Tibial nerve (tissue), 4 donors: ENCODE results near the gene GNAL. TPM values are rescaled to one million over a fixed set of nuclear protein-coding genes. Genes with fewer than 3 reads are reported as not detected.

Experiments used
- DNase-seq, 2 donors: peaks; one replicate each; pipeline ENCODE4 v3.0.0-alpha.2; 2019; ENCODE audit warnings: low spot score in 2 of 2
- H3K27ac ChIP-seq, 4 donors: fragments of 200-600 bp; sonication (generic) in 3 of 4; one replicate each; pipeline ENCODE4 v1.5.1; 2017 to 2019; ENCODE audit warnings: mild to moderate bottlenecking in 1 of 4
- H3K27me3 ChIP-seq, 2 donors: fragments of 200-600 bp; sonication (generic) in 1 of 2; one replicate each; pipeline versions ENCODE4 v1.5.1 to v1.6.0; 2017 to 2019
- H3K36me3 ChIP-seq, 3 donors: fragments of 200-600 bp; sonication (generic); one replicate each; pipeline ENCODE4 v1.5.1; 2018 to 2019
- H3K4me1 ChIP-seq, 4 donors: fragments of 200-600 bp; sonication (generic) in 3 of 4; one replicate each; pipeline ENCODE4 v1.5.1; 2017 to 2019
- H3K4me3 ChIP-seq, 4 donors: fragments of 200-600 bp; sonication (generic) in 3 of 4; one replicate each; pipeline ENCODE4 v1.5.1; 2017 to 2019; ENCODE audit warnings: mild to moderate bottlenecking in 1 of 4, moderate library complexity in 1 of 4
- H3K9me3 ChIP-seq, 4 donors: fragments of 200-600 bp; sonication (generic) in 3 of 4; one replicate each; pipeline ENCODE4 v1.5.1; 2017 to 2019
- CTCF ChIP-seq, 5 experiments: fragments of 200-600 bp in 3 of 5; fragments of 450-650 bp in 2 of 5; sonication (generic) in 3 of 5; IDR thresholded peaks; one replicate each; pipeline ENCODE4 v1.5.1; 2016 to 2019; ENCODE audit warnings: antibody characterized with exemption in 5 of 5, mild to moderate bottlenecking in 3 of 5, moderate library complexity in 2 of 5
- EP300 ChIP-seq, 2 donors: sonication (generic); formaldehyde crosslinking; IDR thresholded peaks; one replicate each; pipeline ENCODE4 v1.6.1; 2017; ENCODE audit warnings: antibody characterized with exemption in 2 of 2, mild to moderate bottlenecking in 1 of 2
- POLR2A ChIP-seq, 2 donors: fragments of 450-650 bp; IDR thresholded peaks; one replicate each; pipeline ENCODE4 v1.6.1; 2017; ENCODE audit warnings: antibody characterized with exemption in 2 of 2, mild to moderate bottlenecking in 2 of 2, moderate library complexity in 2 of 2
- WGBS, 2 donors: methylation state at CpG; one replicate each; pipeline ENCODE4 v1.1.5; 2018; 5-methylcytosine and 5-hydroxymethylcytosine counted together
- total RNA-seq, 4 donors: library from RNA; depleted of rRNA; stranded (reverse); fragments of >200 nt; gene quantifications; one replicate each; pipeline ENCODE4 v1.1.0, GENCODE V29; 2016

Gene GNAL
- total RNA-seq, 4 donors from 2014 or later: 11.3 to 17.3 (median 14.4) TPM

GRCh38 chr18:11861583-11862288, 172.7 kb downstream of the GNAL start:
- Histone ChIP-seq H3K27me3 (no peaks in the 10 kb centered on the region), H3K4me1 (peaks cover 0 to 9% (median 0%) of the 10 kb centered on the region in 4 donors), H3K36me3 (peaks cover 0 to 5% (median 0%) of the 10 kb centered on the region in 3 donors), H3K4me3 (no peak overlapping the region), H3K27ac (no peak overlapping the region), H3K9me3 (no peaks in the 10 kb centered on the region)
- TF ChIP-seq EP300 (IDR thresholded peaks at IDR 0.05) (no peak), CTCF (IDR thresholded peaks at IDR 0.05) (no peak), POLR2A (IDR thresholded peaks at IDR 0.05) (no peak)
- 82 to 83% methylated on average over 20 of the region's 20 CpGs for WGBS, 2 donors
- no peak for DNase-seq

GRCh38 chr18:11862468-11863137, 173.5 kb downstream of the GNAL start:
- H3K4me3 ChIP-seq: no peak overlapping the region
- no peaks in the 10 kb centered on the region for H3K27me3 ChIP-seq
- no peak overlapping the region for H3K27ac ChIP-seq
- H3K9me3 ChIP-seq: no peaks in the 10 kb centered on the region
- 84 to 87% methylated on average over 6 of the region's 6 CpGs for WGBS, 2 donors
- H3K4me1 ChIP-seq: peaks cover 0 to 8% (median 0%) of the 10 kb centered on the region in 4 donors
- TF ChIP-seq EP300 (IDR thresholded peaks at IDR 0.05): no peak
- peaks cover 0 to 5% (median 0%) of the 10 kb centered on the region in 3 donors for H3K36me3 ChIP-seq
- DNase-seq: no peak

- H3K27me3 ChIP-seq: no peaks in the 10 kb centered on the region
- H3K4me3 ChIP-seq: no peak overlapping the region
- TF ChIP-seq CTCF (IDR thresholded peaks at IDR 0.05) (no peak), EP300 (IDR thresholded peaks at IDR 0.05) (no peak), POLR2A (IDR thresholded peaks at IDR 0.05) (no peak)
- H3K27ac ChIP-seq: no peak overlapping the region
- WGBS, 2 donors: 71 to 79% methylated on average over 2 of the region's 2 CpGs
- H3K4me1 ChIP-seq: peaks cover 0 to 4% (median 0%) of the 10 kb centered on the region in 4 donors
- H3K36me3 ChIP-seq: peaks cover 0 to 15% (median 0%) of the 10 kb centered on the region in 3 donors
- no peaks in the 10 kb centered on the region for H3K9me3 ChIP-seq
- no peak for DNase-seq
Observed at GRCh38 chr18:11864471-11864870, 175.4 kb downstream of the GNAL start.

GRCh38 chr18:11865071-11865470, 176.0 kb downstream of the GNAL start:
- 92 to 95% methylated on average over 12 of the region's 12 CpGs for WGBS, 2 donors
- Histone ChIP-seq H3K27ac (no peak overlapping the region), H3K9me3 (no peaks in the 10 kb centered on the region), H3K4me1 (peaks cover 0 to 2% (median 0%) of the 10 kb centered on the region in 4 donors), H3K36me3 (peaks cover 0 to 17% (median 0%) of the 10 kb centered on the region in 3 donors), H3K4me3 (no peak overlapping the region), H3K27me3 (no peaks in the 10 kb centered on the region)
- TF ChIP-seq CTCF (IDR thresholded peaks at IDR 0.05): no peak
- DNase-seq: no peak

GRCh38 chr18:11866329-11866728, 177.3 kb downstream of the GNAL start:
- H3K4me1 ChIP-seq: no peaks in the 10 kb centered on the region
- H3K27me3 ChIP-seq: no peaks in the 10 kb centered on the region
- no peak for DNase-seq
- WGBS, 2 donors: 73 to 86% methylated on average over 10 of the region's 10 CpGs
- no peak overlapping the region for H3K27ac ChIP-seq
- H3K36me3 ChIP-seq: peaks cover 0 to 17% (median 0%) of the 10 kb centered on the region in 3 donors
- no peak overlapping the region for H3K4me3 ChIP-seq
- no peaks in the 10 kb centered on the region for H3K9me3 ChIP-seq
- TF ChIP-seq POLR2A (IDR thresholded peaks at IDR 0.05) (no peak), EP300 (IDR thresholded peaks at IDR 0.05) (no peak), CTCF (IDR thresholded peaks at IDR 0.05) (no peak)
